HEK293 (cell line): ENCODE results near the gene EML6.

Experiments used
- CTCF ChIA-PET: fragments of 350-600 bp; formaldehyde crosslinking; extraction: SDS; loops from one replicate; lab custom pipeline; 2021; ENCODE audit warnings: antibody characterized with exemption; lab: Yijun Ruan, JAX
- POLR2A ChIA-PET: fragments of 300-600 bp; formaldehyde crosslinking; extraction: SDS; loops from one replicate; lab custom pipeline; 2020; ENCODE audit warnings: antibody characterized with exemption, inconsistent platforms; lab: Yijun Ruan, JAX
- H3K27ac ChIP-seq: fragments of 200-500 bp; sonication (Bioruptor generic); 2 replicates; pipeline ENCODE4 v1.5.1; 2014; ENCODE audit warnings: low read depth, low read length, control low read depth, inconsistent platforms; ENCODE audit errors: extremely low read depth
- H3K36me3 ChIP-seq, 2 experiments: fragments of 200-500 bp in 1 of 2; sonication (Bioruptor generic) in 1 of 2; 1 replicate in 1 of 2; 2 replicates in 1 of 2; pipeline ENCODE4 v1.5.1; 2014 to 2017; ENCODE audit warnings: inconsistent platforms in 2 of 2, low read length in 2 of 2; ENCODE audit not compliant: control insufficient read depth in 2 of 2, insufficient read depth in 1 of 2
- H3K4me1 ChIP-seq: fragments of 200-500 bp; sonication (Bioruptor generic); 2 replicates; pipeline ENCODE4 v1.5.1; 2014; ENCODE audit warnings: mild to moderate bottlenecking, low read length, inconsistent platforms; ENCODE audit not compliant: control insufficient read depth, insufficient read depth
- H3K4me3 ChIP-seq: 2 replicates; pipeline ENCODE4 v1.5.1; 2011; ENCODE audit warnings: low read depth, mild to moderate bottlenecking, control low read depth, low read length, moderate library complexity
- H3K9me3 ChIP-seq: fragments of 200-500 bp; sonication (Bioruptor generic); 2 replicates; pipeline ENCODE4 v1.5.1; 2014; ENCODE audit warnings: low read depth, low read length, inconsistent platforms; ENCODE audit not compliant: control insufficient read depth, insufficient read depth
- HOXC10 ChIP-seq: sonication (generic); formaldehyde crosslinking; IDR thresholded peaks from 2 replicates; pipeline ENCODE4 v1.8.1; 2023; ENCODE audit warnings: mild to moderate bottlenecking, missing genetic modification reagents
- KLF8 ChIP-seq: fragments of 450-650 bp; formaldehyde crosslinking; IDR thresholded peaks from 2 replicates; pipeline ENCODE4 v1.5.1; 2016; ENCODE audit warnings: missing biosample characterization, missing genetic modification characterization
- MEIS1 ChIP-seq: sonication (generic); formaldehyde crosslinking; IDR thresholded peaks from 2 replicates; pipeline ENCODE4 v1.8.1; 2022; ENCODE audit warnings: missing genetic modification reagents, mild to moderate bottlenecking, borderline replicate concordance
- PRDM1 ChIP-seq: fragments of 450-650 bp; formaldehyde crosslinking; IDR thresholded peaks from 2 replicates; pipeline ENCODE4; 2016; ENCODE audit warnings: missing biosample characterization, missing genetic modification characterization
- REPIN1 ChIP-seq: fragments of 450-650 bp; formaldehyde crosslinking; IDR thresholded peaks from 2 replicates; pipeline ENCODE4 v1.5.1; 2017; ENCODE audit warnings: missing biosample characterization, missing genetic modification characterization, low read depth
- SP2 ChIP-seq: fragments of 450-650 bp; formaldehyde crosslinking; IDR thresholded peaks from 2 replicates; pipeline ENCODE4 v1.5.1; 2016; ENCODE audit warnings: missing biosample characterization, missing genetic modification characterization
- YY2 ChIP-seq: fragments of 450-650 bp; formaldehyde crosslinking; IDR thresholded peaks from 2 replicates; pipeline ENCODE4 v1.5.1; 2016; ENCODE audit warnings: missing biosample characterization, missing genetic modification characterization
- ZFP69B ChIP-seq: fragments of 450-650 bp; formaldehyde crosslinking; IDR thresholded peaks from 2 replicates; pipeline ENCODE4 v1.5.1; 2016; ENCODE audit warnings: missing biosample characterization, missing genetic modification characterization
- ZIC2 ChIP-seq: fragments of 450-650 bp; formaldehyde crosslinking; IDR thresholded peaks from 2 replicates; pipeline ENCODE4 v1.5.1; 2016; ENCODE audit warnings: missing biosample characterization, missing genetic modification characterization
- ZNF133 ChIP-seq: fragments of 450-650 bp; formaldehyde crosslinking; IDR thresholded peaks from 2 replicates; pipeline ENCODE4 v1.5.1; 2016; ENCODE audit warnings: missing biosample characterization, missing genetic modification characterization
- ZNF211 ChIP-seq: fragments of 450-650 bp; formaldehyde crosslinking; IDR thresholded peaks from 2 replicates; pipeline ENCODE4 v1.5.1; 2016; ENCODE audit warnings: low read depth, missing biosample characterization, missing genetic modification characterization
- ZNF221 ChIP-seq: fragments of 450-650 bp; formaldehyde crosslinking; IDR thresholded peaks from 2 replicates; pipeline ENCODE4 v1.5.1; 2017; ENCODE audit warnings: missing biosample characterization, missing genetic modification characterization, borderline replicate concordance
- ZNF248 ChIP-seq: fragments of 450-650 bp; formaldehyde crosslinking; IDR thresholded peaks from 2 replicates; pipeline ENCODE4 v1.5.1; 2017; ENCODE audit warnings: missing biosample characterization, missing genetic modification characterization
- ZNF341 ChIP-seq: fragments of 450-650 bp; formaldehyde crosslinking; IDR thresholded peaks from 2 replicates; pipeline ENCODE4; 2016; ENCODE audit warnings: low read depth, missing biosample characterization, missing genetic modification characterization
- ZNF48 ChIP-seq: fragments of 450-650 bp; formaldehyde crosslinking; IDR thresholded peaks from 2 replicates; pipeline ENCODE4 v1.5.1; 2016; ENCODE audit warnings: missing biosample characterization, missing genetic modification characterization
- ZNF660 ChIP-seq: fragments of 450-650 bp; IDR thresholded peaks from 2 replicates; pipeline ENCODE4 v1.5.1; 2018; ENCODE audit warnings: missing biosample characterization, mild to moderate bottlenecking, missing genetic modification characterization
- ZNF776 ChIP-seq: fragments of 450-650 bp; formaldehyde crosslinking; IDR thresholded peaks from 2 replicates; pipeline ENCODE4 v1.5.0; 2017; ENCODE audit warnings: missing biosample characterization, missing genetic modification characterization, borderline replicate concordance
- ZXDB ChIP-seq: fragments of 450-650 bp; formaldehyde crosslinking; IDR thresholded peaks from 2 replicates; pipeline ENCODE4 v1.5.1; 2016; ENCODE audit warnings: missing biosample characterization, missing genetic modification characterization
- TF ChIP-seq, protein P1 (sequence below): sonication (generic); formaldehyde crosslinking; IDR thresholded peaks from 2 replicates; pipeline ENCODE4 v1.8.1; 2022; ENCODE audit warnings: mild to moderate bottlenecking, moderate library complexity, missing genetic modification reagents
- TF ChIP-seq, protein P2 (sequence below): fragments of 450-650 bp; formaldehyde crosslinking; IDR thresholded peaks from 2 replicates; pipeline ENCODE4 v1.5.1; 2017; ENCODE audit warnings: missing biosample characterization, missing genetic modification characterization
- TF ChIP-seq, protein P3 (sequence below): fragments of 450-650 bp; formaldehyde crosslinking; IDR thresholded peaks from 2 replicates; pipeline ENCODE4 v1.5.1; 2016; ENCODE audit warnings: missing biosample characterization, missing genetic modification characterization
- TF ChIP-seq, protein P4 (sequence below): fragments of 450-650 bp; formaldehyde crosslinking; IDR thresholded peaks from 2 replicates; pipeline ENCODE4 v1.5.1; 2016; ENCODE audit warnings: missing biosample characterization, missing genetic modification characterization
- TF ChIP-seq, protein P5 (sequence below): fragments of 450-650 bp; formaldehyde crosslinking; IDR thresholded peaks from 2 replicates; pipeline ENCODE4 v1.5.1; 2016; ENCODE audit warnings: missing biosample characterization, missing genetic modification characterization

The EML6 gene

DNA sequence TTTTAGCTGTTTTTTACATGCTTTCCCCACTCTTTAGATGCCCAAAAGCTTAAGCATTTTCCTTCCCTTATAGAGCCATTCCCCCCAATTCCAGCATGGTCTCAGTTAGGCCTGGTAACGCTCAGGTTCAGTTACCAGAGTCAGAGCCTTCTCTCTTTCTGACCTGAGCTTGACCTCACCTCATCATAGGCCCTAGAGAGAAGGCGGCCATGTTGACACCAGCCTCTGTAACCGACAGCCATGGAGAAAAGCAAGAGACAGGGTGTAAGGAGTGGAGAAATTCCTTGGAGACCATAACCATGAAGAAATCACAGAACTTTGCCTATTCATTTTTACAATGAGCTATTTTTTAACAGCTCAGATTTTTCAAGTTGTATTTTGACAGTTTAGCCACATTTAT lies 227.3 kb downstream of the EML6 start (continued):
- TF ChIP-seq ZNF211, result no peak
- TF ChIP-seq ZNF133 (tag by site-specific recombination), result no peak

DNA sequence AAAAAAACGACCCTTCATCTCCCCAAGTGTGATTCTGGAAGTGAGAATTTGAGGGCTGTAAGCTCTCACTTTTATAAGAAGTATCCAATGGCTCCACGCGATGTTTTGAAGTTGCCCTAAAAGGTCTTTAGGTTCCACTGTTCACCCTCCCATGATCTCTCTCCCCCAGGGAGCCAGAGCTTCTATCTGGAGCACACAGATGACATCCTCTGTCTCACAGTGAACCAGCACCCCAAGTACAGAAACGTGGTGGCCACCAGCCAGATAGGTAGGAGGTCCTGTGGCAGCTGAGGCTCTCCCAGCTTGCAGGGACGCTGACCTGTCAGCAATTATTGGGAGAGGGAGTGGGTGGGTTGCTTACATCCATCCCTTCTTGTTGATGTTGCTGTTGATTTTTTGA lies 229.0 kb downstream of the EML6 start:
- no peaks in the 10 kb centered on the region for H3K4me1 ChIP-seq
- no peak overlapping the region for H3K27ac ChIP-seq
- POLR2A ChIA-PET, result no interaction called here
- no peak overlapping the region for H3K4me3 ChIP-seq
- TF ChIP-seq REPIN1 (tag by site-specific recombination) (no peak), ZNF221 (tag by site-specific recombination) (no peak), MEIS1 (CRISPR knock-in tag) (no peak), ZNF776 (no peak), ZNF248 (tag by site-specific recombination) (no peak), YY2 (no peak), ZIC2 (no peak)
- TF ChIP-seq, protein P1, sequence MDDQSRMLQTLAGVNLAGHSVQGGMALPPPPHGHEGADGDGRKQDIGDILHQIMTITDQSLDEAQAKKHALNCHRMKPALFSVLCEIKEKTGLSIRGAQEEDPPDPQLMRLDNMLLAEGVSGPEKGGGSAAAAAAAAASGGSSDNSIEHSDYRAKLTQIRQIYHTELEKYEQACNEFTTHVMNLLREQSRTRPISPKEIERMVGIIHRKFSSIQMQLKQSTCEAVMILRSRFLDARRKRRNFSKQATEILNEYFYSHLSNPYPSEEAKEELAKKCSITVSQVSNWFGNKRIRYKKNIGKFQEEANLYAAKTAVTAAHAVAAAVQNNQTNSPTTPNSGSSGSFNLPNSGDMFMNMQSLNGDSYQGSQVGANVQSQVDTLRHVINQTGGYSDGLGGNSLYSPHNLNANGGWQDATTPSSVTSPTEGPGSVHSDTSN (CRISPR knock-in tag), result no peak
- TF ChIP-seq, protein P2, sequence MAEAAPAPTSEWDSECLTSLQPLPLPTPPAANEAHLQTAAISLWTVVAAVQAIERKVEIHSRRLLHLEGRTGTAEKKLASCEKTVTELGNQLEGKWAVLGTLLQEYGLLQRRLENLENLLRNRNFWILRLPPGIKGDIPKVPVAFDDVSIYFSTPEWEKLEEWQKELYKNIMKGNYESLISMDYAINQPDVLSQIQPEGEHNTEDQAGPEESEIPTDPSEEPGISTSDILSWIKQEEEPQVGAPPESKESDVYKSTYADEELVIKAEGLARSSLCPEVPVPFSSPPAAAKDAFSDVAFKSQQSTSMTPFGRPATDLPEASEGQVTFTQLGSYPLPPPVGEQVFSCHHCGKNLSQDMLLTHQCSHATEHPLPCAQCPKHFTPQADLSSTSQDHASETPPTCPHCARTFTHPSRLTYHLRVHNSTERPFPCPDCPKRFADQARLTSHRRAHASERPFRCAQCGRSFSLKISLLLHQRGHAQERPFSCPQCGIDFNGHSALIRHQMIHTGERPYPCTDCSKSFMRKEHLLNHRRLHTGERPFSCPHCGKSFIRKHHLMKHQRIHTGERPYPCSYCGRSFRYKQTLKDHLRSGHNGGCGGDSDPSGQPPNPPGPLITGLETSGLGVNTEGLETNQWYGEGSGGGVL, result no peak
- H3K9me3 ChIP-seq, result no peaks in the 10 kb centered on the region
- CTCF ChIA-PET, result no interaction called here
- no peaks in the 10 kb centered on the region for H3K36me3 ChIP-seq

DNA sequence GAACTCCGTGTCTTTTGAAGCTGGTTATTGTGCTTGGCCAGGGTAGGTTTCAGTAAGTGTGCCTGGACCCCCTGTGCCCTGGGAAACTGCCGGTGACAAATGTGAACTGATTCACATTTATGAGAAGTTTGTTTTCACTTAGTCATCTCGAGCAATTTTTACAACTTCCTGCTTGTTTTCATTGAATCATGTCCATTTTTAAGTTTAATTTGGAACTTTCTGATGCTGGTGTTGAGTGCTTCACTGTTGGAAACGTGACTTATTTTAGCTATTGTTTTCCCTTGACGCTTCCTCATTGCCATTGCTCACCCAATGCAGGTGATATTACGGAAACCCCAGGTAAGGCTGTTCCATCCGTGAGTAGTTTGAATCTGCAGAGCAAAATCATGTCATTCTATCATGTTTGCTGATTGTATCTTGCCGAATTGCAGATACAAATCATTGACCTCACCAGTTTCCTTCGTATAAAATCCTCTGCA lies 229.6 kb downstream of the EML6 start:
- no peaks in the 10 kb centered on the region for H3K4me1 ChIP-seq
- H3K36me3 ChIP-seq, result no peaks in the 10 kb centered on the region
- no peak overlapping the region for H3K4me3 ChIP-seq
- TF ChIP-seq SP2 (tag by site-specific recombination), result no peak
- TF ChIP-seq, protein P3, sequence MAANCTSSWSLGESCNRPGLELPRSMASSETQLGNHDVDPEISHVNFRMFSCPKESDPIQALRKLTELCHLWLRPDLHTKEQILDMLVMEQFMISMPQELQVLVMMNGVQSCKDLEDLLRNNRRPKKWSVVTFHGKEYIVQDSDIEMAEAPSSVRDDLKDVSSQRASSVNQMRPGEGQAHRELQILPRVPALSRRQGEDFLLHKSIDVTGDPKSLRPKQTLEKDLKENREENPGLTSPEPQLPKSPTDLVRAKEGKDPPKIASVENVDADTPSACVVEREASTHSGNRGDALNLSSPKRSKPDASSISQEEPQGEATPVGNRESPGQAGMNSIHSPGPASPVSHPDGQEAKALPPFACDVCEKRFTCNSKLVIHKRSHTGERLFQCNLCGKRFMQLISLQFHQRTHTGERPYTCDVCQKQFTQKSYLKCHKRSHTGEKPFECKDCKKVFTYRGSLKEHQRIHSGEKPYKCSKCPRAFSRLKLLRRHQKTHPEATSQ (tag by site-specific recombination), result no peak
- no peak for TF ChIP-seq ZNF660 (tag by site-specific recombination)
- no peak for TF ChIP-seq KLF8
- TF ChIP-seq, protein P4, sequence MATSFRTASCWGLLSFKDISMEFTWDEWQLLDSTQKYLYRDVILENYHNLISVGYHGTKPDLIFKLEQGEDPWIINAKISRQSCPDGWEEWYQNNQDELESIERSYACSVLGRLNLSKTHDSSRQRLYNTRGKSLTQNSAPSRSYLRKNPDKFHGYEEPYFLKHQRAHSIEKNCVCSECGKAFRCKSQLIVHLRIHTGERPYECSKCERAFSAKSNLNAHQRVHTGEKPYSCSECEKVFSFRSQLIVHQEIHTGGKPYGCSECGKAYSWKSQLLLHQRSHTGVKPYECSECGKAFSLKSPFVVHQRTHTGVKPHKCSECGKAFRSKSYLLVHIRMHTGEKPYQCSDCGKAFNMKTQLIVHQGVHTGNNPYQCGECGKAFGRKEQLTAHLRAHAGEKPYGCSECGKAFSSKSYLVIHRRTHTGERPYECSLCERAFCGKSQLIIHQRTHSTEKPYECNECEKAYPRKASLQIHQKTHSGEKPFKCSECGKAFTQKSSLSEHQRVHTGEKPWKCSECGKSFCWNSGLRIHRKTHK (tag by site-specific recombination), result no peak
- TF ChIP-seq HOXC10 (CRISPR knock-in tag), result no peak
- no peak for TF ChIP-seq ZNF341
- TF ChIP-seq PRDM1 (tag by site-specific recombination), result no peak
- TF ChIP-seq ZNF48, result no peak
- no peak for TF ChIP-seq ZXDB (tag by site-specific recombination)
- no peak for TF ChIP-seq ZFP69B
- TF ChIP-seq, protein P5, sequence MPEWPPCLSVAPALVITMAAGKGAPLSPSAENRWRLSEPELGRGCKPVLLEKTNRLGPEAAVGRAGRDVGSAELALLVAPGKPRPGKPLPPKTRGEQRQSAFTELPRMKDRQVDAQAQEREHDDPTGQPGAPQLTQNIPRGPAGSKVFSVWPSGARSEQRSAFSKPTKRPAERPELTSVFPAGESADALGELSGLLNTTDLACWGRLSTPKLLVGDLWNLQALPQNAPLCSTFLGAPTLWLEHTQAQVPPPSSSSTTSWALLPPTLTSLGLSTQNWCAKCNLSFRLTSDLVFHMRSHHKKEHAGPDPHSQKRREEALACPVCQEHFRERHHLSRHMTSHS (tag by site-specific recombination), result no peak
- CTCF ChIA-PET, result no interaction called here
- POLR2A ChIA-PET, result no interaction called here
- no peaks in the 10 kb centered on the region for H3K9me3 ChIP-seq
- no peak overlapping the region for H3K27ac ChIP-seq
